Neural progenitor cell (in vitro differentiated cells): ENCODE data around the gene LAMC1.

Experiments
- EZH2 ChIP-seq: fragments of 200-600 bp; sonication (generic); IDR thresholded peaks from 2 replicates; pipeline ENCODE4 v1.6.1; 2017; ENCODE audit warnings: antibody characterized with exemption, mild to moderate bottlenecking, moderate library complexity
- TF ChIP-seq, protein P1 (sequence below): fragments of 200-600 bp; sonication (generic); IDR thresholded peaks from 2 replicates; pipeline ENCODE4 v1.5.1; 2017; ENCODE audit warnings: antibody characterized with exemption, mild to moderate bottlenecking

DNA sequence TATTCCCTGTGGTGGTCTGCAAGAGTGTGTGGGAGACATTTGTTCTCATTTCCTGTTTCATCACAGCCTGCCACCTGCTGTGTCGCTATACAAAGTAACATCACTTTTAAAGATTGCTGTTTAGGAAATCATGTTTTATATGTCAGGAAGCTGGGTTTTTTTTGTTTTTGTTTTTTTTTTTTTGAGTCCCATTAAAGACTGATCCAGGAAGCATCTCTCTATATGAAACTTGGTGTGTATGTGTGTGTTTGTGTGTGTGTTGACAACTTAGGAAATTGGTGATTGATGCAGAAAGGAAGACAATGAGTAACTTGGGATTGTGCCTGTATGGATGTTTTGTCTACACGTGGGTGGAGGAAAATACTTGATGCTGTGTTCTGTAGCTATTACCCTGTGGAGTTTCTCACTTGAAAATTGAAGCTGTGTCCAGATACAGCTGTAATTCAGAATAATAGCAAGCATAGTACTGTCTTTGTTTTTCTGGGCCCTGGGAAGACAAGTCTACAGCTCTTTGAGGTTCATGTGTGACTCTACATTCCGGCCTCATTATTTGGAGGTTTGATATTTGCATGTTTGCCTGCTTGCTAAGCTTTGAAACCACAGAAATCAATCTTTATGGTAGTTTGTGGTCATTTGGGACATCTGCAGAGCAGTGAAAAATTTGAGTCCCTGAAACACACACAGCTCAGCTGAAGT, 47.9 kb downstream of the LAMC1 start:
- TF ChIP-seq, protein P1, sequence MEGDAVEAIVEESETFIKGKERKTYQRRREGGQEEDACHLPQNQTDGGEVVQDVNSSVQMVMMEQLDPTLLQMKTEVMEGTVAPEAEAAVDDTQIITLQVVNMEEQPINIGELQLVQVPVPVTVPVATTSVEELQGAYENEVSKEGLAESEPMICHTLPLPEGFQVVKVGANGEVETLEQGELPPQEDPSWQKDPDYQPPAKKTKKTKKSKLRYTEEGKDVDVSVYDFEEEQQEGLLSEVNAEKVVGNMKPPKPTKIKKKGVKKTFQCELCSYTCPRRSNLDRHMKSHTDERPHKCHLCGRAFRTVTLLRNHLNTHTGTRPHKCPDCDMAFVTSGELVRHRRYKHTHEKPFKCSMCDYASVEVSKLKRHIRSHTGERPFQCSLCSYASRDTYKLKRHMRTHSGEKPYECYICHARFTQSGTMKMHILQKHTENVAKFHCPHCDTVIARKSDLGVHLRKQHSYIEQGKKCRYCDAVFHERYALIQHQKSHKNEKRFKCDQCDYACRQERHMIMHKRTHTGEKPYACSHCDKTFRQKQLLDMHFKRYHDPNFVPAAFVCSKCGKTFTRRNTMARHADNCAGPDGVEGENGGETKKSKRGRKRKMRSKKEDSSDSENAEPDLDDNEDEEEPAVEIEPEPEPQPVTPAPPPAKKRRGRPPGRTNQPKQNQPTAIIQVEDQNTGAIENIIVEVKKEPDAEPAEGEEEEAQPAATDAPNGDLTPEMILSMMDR, result no peak
- TF ChIP-seq EZH2, result no peak
